ENCODE measurements around the gene ARFGAP1.
"Not testable (repeated sequence)": the region's sequence is repeated elsewhere in the genome, so short reads cannot be mapped to it uniquely, and the experiment has no call there.

ARFGAP1 gene

DNA sequence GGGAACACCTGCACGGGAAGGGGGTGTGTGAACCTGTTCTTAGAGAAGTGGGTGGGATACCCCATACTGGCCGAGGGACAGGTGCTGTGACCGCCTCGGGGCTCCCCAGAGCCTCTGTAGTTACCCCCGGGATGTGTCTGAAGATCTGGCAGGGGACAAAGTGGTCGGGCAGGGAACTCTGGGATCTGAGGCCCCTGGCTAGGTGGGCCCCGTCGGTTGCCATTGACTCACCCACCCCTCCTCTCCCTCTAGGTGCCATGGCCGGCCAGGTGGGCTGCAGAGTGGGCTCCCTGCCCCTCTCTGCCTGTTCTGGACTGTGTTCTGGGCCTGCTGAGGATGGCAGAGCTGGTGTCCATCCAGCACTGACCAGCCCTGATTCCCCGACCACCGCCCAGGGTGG is 32.6 kb upstream of the ARFGAP1 start:
- DNase-seq (ENCODE audit: low read depth in 2 of 2), result no peak

- no peak for DNase-seq (ENCODE audit: low read depth in 2 of 2)
Measured at GRCh38 chr20:63241272-63241671, 31.3 kb upstream of the ARFGAP1 start.

- DNase-seq (ENCODE audit: low read depth in 2 of 2), result no peak
Measured at GRCh38 chr20:63242736-63243135, 29.9 kb upstream of the ARFGAP1 start.

GRCh38 chr20:63243604-63244247 is 28.9 kb upstream of the ARFGAP1 start:
- DNase-seq (ENCODE audit: low read depth in 2 of 2), result no peak

DNA sequence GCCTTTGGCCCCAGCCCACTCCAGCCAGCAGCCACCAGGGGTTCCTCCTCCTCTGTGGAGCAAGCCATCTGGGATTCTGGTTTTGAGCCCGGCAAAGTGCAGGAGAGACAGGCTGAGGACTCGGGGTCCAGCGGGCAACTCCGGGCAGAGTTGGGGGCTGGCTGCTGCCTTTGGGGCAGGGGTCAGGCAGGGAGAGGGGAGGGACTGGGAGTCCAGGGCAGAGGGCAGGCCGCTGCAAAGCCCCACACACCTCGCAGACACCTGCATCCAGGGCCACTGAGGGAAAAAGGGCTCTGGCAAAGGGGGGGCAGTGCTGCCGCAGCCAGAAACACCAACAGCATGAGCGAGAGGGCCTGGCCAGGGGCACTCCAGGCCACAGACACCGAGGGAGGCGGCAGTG is 28.1 kb upstream of the ARFGAP1 start:
- DNase-seq (ENCODE audit: low read depth in 2 of 2), result no peak

- DNase-seq (ENCODE audit: low read depth in 2 of 2), result no peak
Measured at GRCh38 chr20:63246490-63247288, 25.9 kb upstream of the ARFGAP1 start.

DNA sequence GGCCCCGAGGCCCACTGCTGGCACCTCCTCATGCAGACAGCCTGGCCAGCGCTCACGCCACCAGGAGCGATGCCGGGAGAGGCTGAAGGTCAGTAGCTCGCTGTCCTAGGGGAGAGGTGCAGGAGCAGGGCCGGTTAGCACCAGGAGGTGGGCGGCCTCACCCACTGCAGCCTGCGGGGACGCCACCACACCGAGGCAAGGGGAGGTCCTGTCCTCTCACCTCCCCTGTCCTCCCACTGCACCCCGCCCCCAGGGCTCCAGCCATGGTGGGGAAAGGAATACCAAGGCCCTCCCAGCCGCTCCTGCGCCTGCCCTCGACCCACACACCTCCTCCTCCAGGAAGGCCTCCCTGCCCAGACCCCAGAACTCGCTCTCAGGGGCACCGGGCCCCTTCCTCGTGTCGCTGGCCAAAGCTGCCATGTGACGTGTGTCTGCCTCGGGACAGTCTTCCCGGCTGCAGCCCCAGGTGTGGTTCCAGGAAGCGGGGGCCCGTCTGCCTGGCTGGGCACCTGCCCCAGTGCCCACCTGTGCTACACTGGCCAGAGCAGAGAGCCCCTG is 24.9 kb upstream of the ARFGAP1 start:
- DNase-seq (ENCODE audit: low read depth in 2 of 2), result no peak

DNA sequence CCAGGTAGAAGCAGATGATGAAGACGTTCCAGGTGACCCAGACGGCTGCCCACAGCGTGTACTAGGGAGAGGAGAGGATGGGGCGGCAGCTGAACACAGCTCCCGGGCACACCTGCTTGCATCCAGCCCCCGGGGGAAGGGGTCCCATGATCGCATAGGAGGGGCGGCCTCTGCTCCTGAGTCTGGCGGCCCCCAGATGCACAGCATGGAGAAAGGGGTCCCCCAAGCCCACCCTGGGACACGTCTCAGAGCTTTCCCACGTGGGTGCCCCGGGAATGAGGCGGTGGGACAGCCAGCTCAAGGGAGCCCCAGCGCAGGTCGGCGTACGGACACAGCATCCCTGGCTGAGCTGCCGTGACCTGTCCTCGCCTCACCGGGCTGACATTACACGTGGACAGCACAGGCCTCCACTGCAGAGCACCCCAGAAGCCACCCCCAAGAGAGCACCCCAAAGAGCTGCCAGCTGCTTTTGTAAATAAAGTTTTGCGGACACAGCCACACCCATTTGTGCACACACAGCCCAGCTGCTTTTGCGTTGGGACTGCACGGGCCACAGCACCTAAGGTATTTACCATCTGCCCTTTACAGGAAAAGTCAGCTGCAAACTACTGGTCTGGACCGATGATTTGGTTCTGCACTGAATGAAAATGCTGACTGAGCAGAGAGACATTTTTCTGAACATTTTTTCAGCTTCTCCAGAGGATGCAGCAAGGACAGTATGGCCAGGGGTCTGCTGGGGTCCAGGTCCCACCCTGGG is 23.6 kb upstream of the ARFGAP1 start:
- no peak for DNase-seq (ENCODE audit: low read depth in 2 of 2)

GRCh38 chr20:63249891-63250290 is 22.7 kb upstream of the ARFGAP1 start:
- no peak for DNase-seq (ENCODE audit: low read depth in 2 of 2)

- not testable (repeated sequence) for DNase-seq (ENCODE audit: low read depth in 2 of 2)
Measured at GRCh38 chr20:63251350-63251749, 21.3 kb upstream of the ARFGAP1 start.

- no peak for DNase-seq (ENCODE audit: low read depth in 2 of 2)
Measured at GRCh38 chr20:63252284-63252711, 20.3 kb upstream of the ARFGAP1 start.

GRCh38 chr20:63253065-63253437 is 19.6 kb upstream of the ARFGAP1 start:
- no peak for DNase-seq (ENCODE audit: low read depth in 2 of 2)

- no peak for DNase-seq (ENCODE audit: low read depth in 2 of 2)
Measured at GRCh38 chr20:63253438-63254231, 19.0 kb upstream of the ARFGAP1 start.

DNA sequence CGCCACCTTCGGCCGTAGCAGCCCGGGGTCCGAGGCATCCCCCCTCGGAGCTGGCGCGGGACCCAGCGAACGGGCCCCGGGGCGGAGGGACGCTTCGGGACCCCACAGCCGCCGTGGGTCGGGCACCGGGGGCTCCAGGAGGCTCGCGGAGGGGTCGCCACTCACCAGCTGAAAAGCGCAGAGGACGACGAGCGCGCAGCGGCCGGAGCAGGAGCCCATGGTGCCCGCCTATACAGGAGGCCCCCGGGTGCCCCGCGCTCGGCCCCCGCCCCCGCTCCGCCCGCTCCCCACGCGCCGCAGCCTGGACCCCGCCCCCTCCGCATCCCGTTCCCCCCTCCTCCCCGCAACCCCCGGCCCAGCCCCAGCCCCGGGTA is 18.4 kb upstream of the ARFGAP1 start, which contains the start of gene NKAIN4:
Gene NKAIN4 (minus strand): TSS at position 232 of the 374 bp plus-strand sequence. CDS start 13 bp downstream, at position 219.
- DNase-seq (ENCODE audit: low read depth in 2 of 2), result no peak

DNA sequence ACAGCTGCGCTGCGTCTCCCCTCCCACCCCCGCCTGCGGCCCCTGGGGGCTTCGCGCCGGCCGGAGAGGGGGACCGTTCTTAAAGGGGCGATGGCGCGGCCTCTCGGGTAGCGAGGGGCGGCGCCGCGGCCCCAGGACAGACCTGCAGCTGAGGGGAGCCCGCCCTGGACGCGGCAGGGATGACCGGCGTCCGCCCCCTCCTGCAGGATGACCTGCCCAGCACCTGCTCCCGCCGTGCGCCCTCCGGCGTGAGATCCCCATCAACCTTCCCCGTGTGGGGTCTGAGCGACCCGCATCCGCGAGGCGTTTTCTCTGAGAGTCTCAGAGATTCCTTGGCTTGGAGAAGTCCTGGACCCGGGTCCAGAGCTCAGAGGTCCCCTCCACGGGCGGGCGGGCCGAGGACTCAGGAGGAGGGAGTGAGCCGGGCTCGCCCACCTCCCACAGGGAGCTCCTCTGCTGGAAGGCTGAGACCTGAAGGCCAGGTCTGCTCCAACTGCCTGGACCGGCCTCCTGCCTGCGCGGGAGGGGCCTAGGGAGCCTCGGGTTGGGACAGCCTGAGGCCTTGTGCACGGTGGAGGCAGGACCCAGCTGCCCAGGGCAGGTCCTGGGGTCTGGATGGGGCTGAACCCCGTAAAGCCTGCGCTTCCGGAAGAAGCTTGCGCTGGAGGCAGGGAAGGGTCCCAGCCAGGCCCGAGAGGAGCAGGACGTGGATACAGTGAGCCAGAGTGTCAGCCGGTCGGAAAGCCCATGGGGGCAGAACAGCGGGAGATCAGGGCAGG is 17.8 kb upstream of the ARFGAP1 start:
- DNase-seq (ENCODE audit: low read depth in 2 of 2), result no peak

GRCh38 chr20:63255931-63256704 is 16.5 kb upstream of the ARFGAP1 start:
- DNase-seq (ENCODE audit: low read depth in 2 of 2), result no peak

GRCh38 chr20:63256954-63257353 is 15.7 kb upstream of the ARFGAP1 start:
- no peak for DNase-seq (ENCODE audit: low read depth in 2 of 2)

DNA sequence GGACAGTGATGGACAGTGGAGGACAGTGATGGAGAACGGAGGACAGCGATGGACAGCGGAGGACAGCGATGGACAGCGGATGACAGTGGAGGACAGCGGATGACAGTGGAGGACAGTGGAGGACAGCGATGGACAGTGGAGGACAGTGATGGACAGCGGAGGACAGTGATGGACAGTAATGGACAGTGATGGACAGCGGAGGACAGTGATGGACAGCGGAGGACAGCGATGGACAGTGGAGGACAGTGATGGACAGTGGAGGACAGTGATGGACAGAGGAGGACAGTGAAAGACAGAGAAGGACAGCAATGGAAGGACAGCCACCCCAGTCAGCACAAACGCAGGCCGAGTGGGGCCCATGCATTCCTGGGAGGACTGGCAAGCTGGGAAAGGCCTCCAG is 15.0 kb upstream of the ARFGAP1 start:
- DNase-seq (ENCODE audit: low read depth in 2 of 2), result no peak

GRCh38 chr20:63258781-63259180 is 13.8 kb upstream of the ARFGAP1 start:
- DNase-seq (ENCODE audit: low read depth in 2 of 2), result no peak

Data from activated CD4-positive, alpha-beta T cell treated with anti-CD3 and anti-CD28 coated beads for 24 hours (primary cell).